ENCODE results near the gene RALGDS. TPM values are rescaled to one million over a fixed set of nuclear protein-coding genes. Genes with fewer than 3 reads are reported as not detected.
A peak's percentile ranks its signal among the peaks of the same experiment; 100 is the strongest.

RALGDS gene
- total and polyA plus RNA-seq, 2 donors (not counting 3 experiments of a cell fraction or from before 2014, with no cell fraction given) = 41.4 to 60.0 TPM

DNA sequence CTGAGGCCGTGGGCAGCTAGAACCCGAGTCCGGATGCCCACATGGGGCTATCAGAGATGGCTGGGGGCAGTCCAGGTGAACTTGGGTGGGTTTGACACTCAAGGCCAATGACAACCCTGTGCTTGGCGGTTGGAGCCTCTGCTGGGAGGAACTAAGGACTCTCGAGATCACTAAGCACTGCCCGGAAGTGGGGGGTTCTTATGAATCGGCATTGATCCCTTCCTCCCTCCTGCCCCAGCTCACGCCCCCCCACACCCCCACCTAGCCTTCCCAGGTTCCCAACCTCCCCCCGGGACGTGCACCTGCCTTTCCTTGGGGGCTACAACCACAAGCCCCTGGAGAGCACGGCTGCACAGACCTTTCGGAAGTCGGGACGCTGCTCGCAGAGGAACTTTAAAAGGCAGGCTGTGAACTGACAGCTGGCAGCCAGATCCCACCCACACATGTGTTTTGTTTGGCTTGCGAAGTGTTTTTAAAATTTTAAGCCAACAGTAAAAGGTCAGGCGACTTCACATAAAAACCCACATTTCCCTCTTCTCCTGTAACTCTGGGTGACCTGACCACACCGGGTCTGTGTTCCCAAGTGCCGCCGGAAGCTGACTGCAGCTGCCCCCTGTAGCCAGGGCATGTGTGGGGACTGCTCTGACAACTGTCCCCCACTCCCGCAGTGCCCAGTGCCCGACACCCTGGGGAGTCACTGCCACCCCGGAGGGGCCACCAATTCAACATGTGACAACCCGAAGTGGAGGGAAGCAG, 5.1 kb upstream of the RALGDS start:
- Histone ChIP-seq H3K27me3 (ENCODE audit: control insufficient read depth in 2 of 2, insufficient read depth in 2 of 2, low read length in 2 of 2) (no peaks in the 10 kb centered on the region), H3K9me1 (replicated peaks; ENCODE audit: control insufficient read depth, extremely low read depth, insufficient read depth, low read length) (no peaks in the 10 kb centered on the region), H4K20me1 (replicated peaks; ENCODE audit: control insufficient read depth, extremely low read depth, insufficient read depth, low read length) (no peaks in the 10 kb centered on the region), H3K9ac (replicated peaks; ENCODE audit: extremely low read depth, insufficient read depth, low read length) (no peak overlapping the region), H3K27ac (ENCODE audit: insufficient read depth, low read depth, low read length) (no peak overlapping the region), H3K4me2 (ENCODE audit: insufficient read depth, low read length) (peak overlapping the region; percentile 50), H3K4me1 (ENCODE audit: control insufficient read depth, extremely low read depth, insufficient read depth, low read length) (peaks cover 17% of the 10 kb centered on the region), H3K4me3 (replicated peaks in 1 of 3; ENCODE audit: insufficient read depth in 1 of 3, low read depth in 1 of 3, low read length in 3 of 3) (no peak overlapping the region), H3K36me3 (ENCODE audit: control insufficient read depth in 2 of 2, extremely low read depth in 1 of 2, insufficient read depth in 2 of 2, low read length in 2 of 2) (no peaks in the 10 kb centered on the region), H3K9me3 (replicated peaks; ENCODE audit: control insufficient read depth, insufficient read depth, low read length) (no peaks in the 10 kb centered on the region), H3K79me2 (ENCODE audit: control insufficient read depth, insufficient read depth, low read length) (no peaks in the 10 kb centered on the region), H2AFZ (ENCODE audit: low read depth, low read length) (no peak overlapping the region)
- intact Hi-C loops (cut with micrococcal nuclease) = loop anchor here (1.0 kb wide), 1 partner anchor 9 kb away; no protein-coding TSS in a partner anchor
- DNase-seq (ENCODE audit: low read depth, low spot score) = peak; percentile 92
- dilution Hi-C loops (cut with MboI; ENCODE audit: extremely low pct_ligation_motif_present, low sequenced_read_pairs) = no loop called here
- no TSS peak for BruUV-seq (replicated peaks)
- POLR2A ChIA-PET = no interaction called here
- FAIRE-seq = peak; percentile 96
- CTCF ChIA-PET = interaction anchor here (0.8 to 3.2 kb wide), 6 partner anchors 8 to 104 kb away, joined by 3 to 36 read pairs (median 3); no protein-coding TSS in a partner anchor
- TF ChIP-seq GATA2 (IDR thresholded peaks at IDR 0.05; ENCODE audit: insufficient read depth, insufficient read length, low read depth, low read length) (peak; percentile 7), POLR2A (IDR thresholded peaks at IDR 0.05; ENCODE audit: low read depth, low read length) (no peak), MYC (IDR thresholded peaks at IDR 0.05; ENCODE audit: low read depth, low read length) (no peak), EZH2 (IDR thresholded peaks at IDR 0.05; ENCODE audit: borderline replicate concordance, low read depth, low read length, severe bottlenecking) (no peak), POLR2AphosphoS5 (IDR thresholded peaks at IDR 0.05; ENCODE audit: insufficient read depth, low read depth, low read length) (peak; percentile 46), FOS (IDR thresholded peaks at IDR 0.05; ENCODE audit: borderline replicate concordance, insufficient read depth, low read length) (peak; percentile 32), JUN (IDR thresholded peaks at IDR 0.05; ENCODE audit: borderline replicate concordance, insufficient read depth, insufficient read length, low read depth) (no peak)
- TF ChIP-seq, protein P1, sequence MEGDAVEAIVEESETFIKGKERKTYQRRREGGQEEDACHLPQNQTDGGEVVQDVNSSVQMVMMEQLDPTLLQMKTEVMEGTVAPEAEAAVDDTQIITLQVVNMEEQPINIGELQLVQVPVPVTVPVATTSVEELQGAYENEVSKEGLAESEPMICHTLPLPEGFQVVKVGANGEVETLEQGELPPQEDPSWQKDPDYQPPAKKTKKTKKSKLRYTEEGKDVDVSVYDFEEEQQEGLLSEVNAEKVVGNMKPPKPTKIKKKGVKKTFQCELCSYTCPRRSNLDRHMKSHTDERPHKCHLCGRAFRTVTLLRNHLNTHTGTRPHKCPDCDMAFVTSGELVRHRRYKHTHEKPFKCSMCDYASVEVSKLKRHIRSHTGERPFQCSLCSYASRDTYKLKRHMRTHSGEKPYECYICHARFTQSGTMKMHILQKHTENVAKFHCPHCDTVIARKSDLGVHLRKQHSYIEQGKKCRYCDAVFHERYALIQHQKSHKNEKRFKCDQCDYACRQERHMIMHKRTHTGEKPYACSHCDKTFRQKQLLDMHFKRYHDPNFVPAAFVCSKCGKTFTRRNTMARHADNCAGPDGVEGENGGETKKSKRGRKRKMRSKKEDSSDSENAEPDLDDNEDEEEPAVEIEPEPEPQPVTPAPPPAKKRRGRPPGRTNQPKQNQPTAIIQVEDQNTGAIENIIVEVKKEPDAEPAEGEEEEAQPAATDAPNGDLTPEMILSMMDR (IDR thresholded peaks at IDR 0.05; ENCODE audit: extremely low read depth in 1 of 2, insufficient read depth in 1 of 2, low read depth in 1 of 2, low read length in 2 of 2) = no peak
- TF ChIP-seq, protein P2, sequence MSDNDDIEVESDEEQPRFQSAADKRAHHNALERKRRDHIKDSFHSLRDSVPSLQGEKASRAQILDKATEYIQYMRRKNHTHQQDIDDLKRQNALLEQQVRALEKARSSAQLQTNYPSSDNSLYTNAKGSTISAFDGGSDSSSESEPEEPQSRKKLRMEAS (IDR thresholded peaks at IDR 0.05; ENCODE audit: insufficient read depth, insufficient read length) = peak; percentile 49

Data from endothelial cell of umbilical vein (primary cell).